NCI-H1436 (cell line): Measurements from ENCODE around the gene TNFRSF17.

Experiments
- DNase-seq: peaks from one replicate; lab custom pipeline; 2025; lab: John Stamatoyannopoulos, UW

TNFRSF17 gene

DNA sequence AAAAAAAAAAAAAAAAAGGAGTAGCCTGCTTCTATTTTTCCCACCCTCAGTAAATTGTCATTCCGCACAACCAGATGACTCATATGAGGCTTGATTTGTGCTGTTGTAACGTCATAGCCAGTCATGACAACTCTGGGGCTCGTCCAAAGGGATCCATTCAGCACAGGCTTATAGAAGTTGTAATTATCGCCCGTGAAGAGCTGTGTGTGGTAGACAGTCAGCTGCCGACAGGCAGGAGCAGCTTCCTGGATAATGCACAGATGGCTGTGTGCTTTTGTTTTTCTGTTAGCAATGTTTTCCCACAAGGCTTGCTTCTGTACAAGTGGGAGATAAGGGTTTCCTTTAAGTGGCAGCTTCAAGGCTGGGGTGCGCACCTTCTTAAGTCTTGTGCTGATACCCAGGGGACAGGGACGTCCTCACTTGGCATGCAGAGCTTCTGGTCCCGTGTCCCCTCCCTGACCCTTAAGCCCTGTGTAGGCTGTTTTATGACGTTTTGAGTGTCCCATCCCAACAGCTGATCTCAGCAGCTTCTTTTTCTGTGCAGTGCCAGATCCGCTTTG, 37.5 kb downstream of the TNFRSF17 start:
- DNase-seq = peak; percentile 79

- DNase-seq = no peak
Observed at GRCh38 chr16:12006637-12007036, 41.6 kb downstream of the TNFRSF17 start.

- no peak for DNase-seq
Observed at GRCh38 chr16:12009462-12009861, 44.5 kb downstream of the TNFRSF17 start.

- no peak for DNase-seq
Observed at GRCh38 chr16:12009922-12010321, 44.9 kb downstream of the TNFRSF17 start.

DNA sequence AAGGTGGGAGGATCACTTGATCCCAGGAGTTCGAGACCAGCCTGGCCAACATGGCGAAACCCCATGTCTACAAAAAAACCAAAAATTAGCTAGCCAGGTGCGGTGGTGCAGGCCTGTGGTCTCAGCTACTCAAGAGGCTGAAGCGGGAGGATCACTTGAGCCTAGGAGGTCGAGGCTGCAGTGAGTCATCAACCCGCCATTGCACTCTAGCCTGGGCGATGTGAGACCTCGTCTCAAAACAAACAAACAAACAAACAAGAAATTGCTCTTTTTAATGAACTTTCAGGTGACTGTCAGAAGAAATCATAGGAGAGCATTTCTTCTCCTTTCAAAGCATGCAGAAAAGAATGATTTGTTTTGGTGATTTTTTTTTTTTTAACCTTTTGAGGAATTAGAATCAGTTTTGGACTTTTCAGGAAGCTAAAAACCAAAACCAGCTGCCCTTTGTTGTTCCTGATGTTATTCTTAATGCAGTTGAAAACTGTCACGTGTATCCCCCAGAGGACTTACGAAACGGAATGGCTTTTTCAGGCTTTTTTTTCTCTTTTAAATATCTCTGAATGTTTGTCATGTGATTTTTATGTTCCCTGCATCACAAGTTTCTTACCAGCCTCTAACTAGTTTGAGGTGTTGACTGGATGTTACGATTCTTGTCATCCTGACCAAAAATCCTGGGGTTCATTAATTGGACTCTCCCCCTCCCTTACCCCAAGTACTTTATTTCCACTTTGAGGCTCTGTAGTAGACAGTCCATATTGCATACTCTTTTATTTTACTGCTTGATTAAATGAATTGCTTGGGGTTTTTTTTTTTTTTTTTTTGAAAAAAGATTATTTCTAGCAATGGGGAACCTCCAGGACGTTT, 45.6 kb downstream of the TNFRSF17 start:
- DNase-seq = no peak

- no peak for DNase-seq
Observed at GRCh38 chr16:12011565-12011964, 46.6 kb downstream of the TNFRSF17 start.

- no peak for DNase-seq
Observed at GRCh38 chr16:12016291-12016947, 51.4 kb downstream of the TNFRSF17 start.

DNA sequence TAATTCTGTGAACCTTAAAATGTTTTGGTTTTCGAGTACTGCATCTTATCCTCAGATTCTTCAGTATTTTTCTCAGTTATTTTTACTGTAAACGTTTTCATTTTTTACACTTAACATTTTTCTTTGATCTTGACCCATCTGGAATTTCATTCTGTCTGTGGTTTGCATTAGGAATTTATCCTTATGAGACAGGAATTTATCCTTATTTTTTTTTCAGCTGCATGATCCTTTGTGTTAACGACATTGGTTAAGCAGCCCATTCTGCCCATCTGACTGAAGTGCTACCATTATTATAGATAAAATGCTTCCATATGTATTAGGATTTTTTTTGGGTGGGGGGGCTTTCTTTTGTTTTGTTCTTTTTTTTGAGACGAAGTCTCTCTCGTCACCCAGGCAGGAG, 52.5 kb downstream of the TNFRSF17 start:
- no peak for DNase-seq
